ENCODE results near the gene ATF7IP2.

DNA sequence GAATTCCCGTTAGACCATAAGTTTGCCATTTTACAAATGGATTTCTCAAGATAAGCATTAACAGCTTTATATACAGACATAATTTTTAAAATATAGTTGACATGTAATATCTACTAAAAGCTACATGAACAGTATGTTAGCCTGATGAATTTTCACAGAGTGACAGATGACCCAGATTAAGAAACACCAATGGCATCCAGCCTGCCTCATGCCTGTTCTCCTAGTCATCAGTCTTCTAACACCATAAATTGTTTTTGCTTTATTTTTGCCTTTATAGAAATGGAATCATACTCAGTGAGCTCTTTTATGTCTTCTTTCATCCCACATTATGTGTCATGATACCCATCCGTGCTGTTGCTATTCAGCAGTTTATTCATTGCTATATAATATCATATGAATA, 80.0 kb downstream of the ATF7IP2 start:
- TF ChIP-seq CTCF (IDR thresholded peaks at IDR 0.05; ENCODE audit: low read depth, low read length, missing input control) (no peak), RAD21 (IDR thresholded peaks at IDR 0.05) (no peak), JUND (IDR thresholded peaks at IDR 0.05) (no peak), YY1 (IDR thresholded peaks at IDR 0.05) (no peak), GABPA (IDR thresholded peaks at IDR 0.05 in 1 of 2, conservative IDR thresholded peaks at IDR 0.05 in 1 of 2) (no peak), SP1 (IDR thresholded peaks at IDR 0.05) (no peak)
- TF ChIP-seq, protein P1, sequence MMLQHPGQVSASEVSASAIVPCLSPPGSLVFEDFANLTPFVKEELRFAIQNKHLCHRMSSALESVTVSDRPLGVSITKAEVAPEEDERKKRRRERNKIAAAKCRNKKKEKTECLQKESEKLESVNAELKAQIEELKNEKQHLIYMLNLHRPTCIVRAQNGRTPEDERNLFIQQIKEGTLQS (IDR thresholded peaks at IDR 0.05), result no peak
- TF ChIP-seq, protein P2, sequence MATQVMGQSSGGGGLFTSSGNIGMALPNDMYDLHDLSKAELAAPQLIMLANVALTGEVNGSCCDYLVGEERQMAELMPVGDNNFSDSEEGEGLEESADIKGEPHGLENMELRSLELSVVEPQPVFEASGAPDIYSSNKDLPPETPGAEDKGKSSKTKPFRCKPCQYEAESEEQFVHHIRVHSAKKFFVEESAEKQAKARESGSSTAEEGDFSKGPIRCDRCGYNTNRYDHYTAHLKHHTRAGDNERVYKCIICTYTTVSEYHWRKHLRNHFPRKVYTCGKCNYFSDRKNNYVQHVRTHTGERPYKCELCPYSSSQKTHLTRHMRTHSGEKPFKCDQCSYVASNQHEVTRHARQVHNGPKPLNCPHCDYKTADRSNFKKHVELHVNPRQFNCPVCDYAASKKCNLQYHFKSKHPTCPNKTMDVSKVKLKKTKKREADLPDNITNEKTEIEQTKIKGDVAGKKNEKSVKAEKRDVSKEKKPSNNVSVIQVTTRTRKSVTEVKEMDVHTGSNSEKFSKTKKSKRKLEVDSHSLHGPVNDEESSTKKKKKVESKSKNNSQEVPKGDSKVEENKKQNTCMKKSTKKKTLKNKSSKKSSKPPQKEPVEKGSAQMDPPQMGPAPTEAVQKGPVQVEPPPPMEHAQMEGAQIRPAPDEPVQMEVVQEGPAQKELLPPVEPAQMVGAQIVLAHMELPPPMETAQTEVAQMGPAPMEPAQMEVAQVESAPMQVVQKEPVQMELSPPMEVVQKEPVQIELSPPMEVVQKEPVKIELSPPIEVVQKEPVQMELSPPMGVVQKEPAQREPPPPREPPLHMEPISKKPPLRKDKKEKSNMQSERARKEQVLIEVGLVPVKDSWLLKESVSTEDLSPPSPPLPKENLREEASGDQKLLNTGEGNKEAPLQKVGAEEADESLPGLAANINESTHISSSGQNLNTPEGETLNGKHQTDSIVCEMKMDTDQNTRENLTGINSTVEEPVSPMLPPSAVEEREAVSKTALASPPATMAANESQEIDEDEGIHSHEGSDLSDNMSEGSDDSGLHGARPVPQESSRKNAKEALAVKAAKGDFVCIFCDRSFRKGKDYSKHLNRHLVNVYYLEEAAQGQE (IDR thresholded peaks at IDR 0.05), result no peak
- TF ChIP-seq, protein P3, sequence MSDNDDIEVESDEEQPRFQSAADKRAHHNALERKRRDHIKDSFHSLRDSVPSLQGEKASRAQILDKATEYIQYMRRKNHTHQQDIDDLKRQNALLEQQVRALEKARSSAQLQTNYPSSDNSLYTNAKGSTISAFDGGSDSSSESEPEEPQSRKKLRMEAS (IDR thresholded peaks at IDR 0.05), result no peak
